ENCODE measurements around the gene NCEH1. TPM values are rescaled to one million over a fixed set of nuclear protein-coding genes. Genes with fewer than 3 reads are reported as not detected.

NCEH1 gene
- total RNA-seq (2021; ENCODE audit: unreplicated experiment), result 11.5 TPM
- 7.3 and 8.3 TPM in 2 replicates for polyA plus RNA-seq (2012)
- Bru-seq, nascent RNA, result percentile 72 among the genes with signal in this experiment
- BruChase-seq, experiment 1, labeled RNA remaining after a 6-hour chase, result percentile 61 among the genes with signal in this experiment
- percentile 62 among the genes with signal in this experiment for BruChase-seq, experiment 2, labeled RNA remaining after a 2-hour chase
- long read RNA-seq, full-length matches to known transcripts, result 3 of 3 reads
- long read RNA-seq, partial matches to known transcripts, result 0 of 3 reads
- long read RNA-seq, other reads (novel, unspliced or antisense), result 0 of 3 reads

GRCh38 chr3:172710664-172711453 lies at the start of gene NCEH1:
Gene NCEH1, minus strand, starts transcription at chr3:172711067. Its CDS starts 83 bp downstream, at chr3:172710984.
- peak; percentile 98 for DNase-seq (ENCODE audit: low read depth, low spot score)
- TSS peak; percentile 69 for BruUV-seq (replicated peaks)
- TF ChIP-seq EZH2 (IDR thresholded peaks at IDR 0.05) (no peak), ZNF274 (IDR thresholded peaks at IDR 0.05; ENCODE audit: low read depth, low read length) (no peak), JUND (IDR thresholded peaks at IDR 0.05) (peak; percentile 81), POLR2A (IDR thresholded peaks at IDR 0.05; ENCODE audit: borderline replicate concordance, extremely low read depth, insufficient read depth, insufficient read length) (peak; percentile 83), CBX3 (IDR thresholded peaks at IDR 0.05; ENCODE audit: low read depth) (peak; percentile 88), SP1 (IDR thresholded peaks at IDR 0.05; ENCODE audit: low read depth) (peak; percentile 83), MAX (IDR thresholded peaks at IDR 0.05) (peak; percentile 82), CEBPB (IDR thresholded peaks at IDR 0.05; ENCODE audit: low read depth) (peak; percentile 86), REST (IDR thresholded peaks at IDR 0.05; ENCODE audit: low read depth) (no peak), RAD21 (IDR thresholded peaks at IDR 0.05; ENCODE audit: low read depth) (peak; percentile 86), YY1 (IDR thresholded peaks at IDR 0.05; ENCODE audit: extremely low read depth, insufficient replicate concordance, low read depth, low read length) (peak; percentile 66), ELF1 (IDR thresholded peaks at IDR 0.05; ENCODE audit: borderline replicate concordance, low read depth) (no peak), FOSL1 (IDR thresholded peaks at IDR 0.05; ENCODE audit: low read depth) (peak; percentile 92), SIN3A (IDR thresholded peaks at IDR 0.05; ENCODE audit: low read depth) (peak; percentile 97), EGR1 (IDR thresholded peaks at IDR 0.05; ENCODE audit: low read depth) (no peak), POLR2AphosphoS5 (IDR thresholded peaks at IDR 0.05; ENCODE audit: low read depth, low read length) (peak; percentile 98), ZFX (IDR thresholded peaks at IDR 0.05) (no peak)
- TF ChIP-seq, protein P1, sequence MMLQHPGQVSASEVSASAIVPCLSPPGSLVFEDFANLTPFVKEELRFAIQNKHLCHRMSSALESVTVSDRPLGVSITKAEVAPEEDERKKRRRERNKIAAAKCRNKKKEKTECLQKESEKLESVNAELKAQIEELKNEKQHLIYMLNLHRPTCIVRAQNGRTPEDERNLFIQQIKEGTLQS (IDR thresholded peaks at IDR 0.05), result no peak
- TF ChIP-seq, protein P2, sequence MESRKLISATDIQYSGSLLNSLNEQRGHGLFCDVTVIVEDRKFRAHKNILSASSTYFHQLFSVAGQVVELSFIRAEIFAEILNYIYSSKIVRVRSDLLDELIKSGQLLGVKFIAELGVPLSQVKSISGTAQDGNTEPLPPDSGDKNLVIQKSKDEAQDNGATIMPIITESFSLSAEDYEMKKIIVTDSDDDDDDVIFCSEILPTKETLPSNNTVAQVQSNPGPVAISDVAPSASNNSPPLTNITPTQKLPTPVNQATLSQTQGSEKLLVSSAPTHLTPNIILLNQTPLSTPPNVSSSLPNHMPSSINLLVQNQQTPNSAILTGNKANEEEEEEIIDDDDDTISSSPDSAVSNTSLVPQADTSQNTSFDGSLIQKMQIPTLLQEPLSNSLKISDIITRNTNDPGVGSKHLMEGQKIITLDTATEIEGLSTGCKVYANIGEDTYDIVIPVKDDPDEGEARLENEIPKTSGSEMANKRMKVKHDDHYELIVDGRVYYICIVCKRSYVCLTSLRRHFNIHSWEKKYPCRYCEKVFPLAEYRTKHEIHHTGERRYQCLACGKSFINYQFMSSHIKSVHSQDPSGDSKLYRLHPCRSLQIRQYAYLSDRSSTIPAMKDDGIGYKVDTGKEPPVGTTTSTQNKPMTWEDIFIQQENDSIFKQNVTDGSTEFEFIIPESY (IDR thresholded peaks at IDR 0.05; ENCODE audit: extremely low read depth, insufficient replicate concordance, low read length), result peak; percentile 23

More at GRCh38 chr3:172710664-172711453, at the start of gene NCEH1:
- no peaks in the 10 kb centered on the region for H3K27me3 ChIP-seq (ENCODE audit: insufficient read depth, low read length)
- no peaks in the 10 kb centered on the region for H3K9me3 ChIP-seq (ENCODE audit: control insufficient read depth in 1 of 2, insufficient read depth in 1 of 2, low read depth in 1 of 2, low read length in 2 of 2)
- H3K79me2 ChIP-seq (ENCODE audit: insufficient read depth, low read length), result peaks cover 38% of the 10 kb centered on the region
- no peaks in the 10 kb centered on the region for H3K9me2 ChIP-seq (ENCODE audit: insufficient read depth)
- RAD21 ChIA-PET (ENCODE audit: low non-redundant PET in 1 of 2, low total read pairs in 2 of 2, uncharacterized antibody in 2 of 2, unreplicated experiment in 2 of 2), result no interaction called here
- peak; percentile 97 for ATAC-seq
- H3K36me3 ChIP-seq (ENCODE audit: control insufficient read depth in 1 of 2, insufficient read depth in 2 of 2, low read length in 2 of 2), result no peaks in the 10 kb centered on the region
- H3K4me2 ChIP-seq (ENCODE audit: low read length), result peak within 1 kb of the TSS; percentile 97
- intact Hi-C loops (cut with micrococcal nuclease), result loop anchor here (2.0 kb wide), 2 partner anchors 38 kb away; no protein-coding TSS in a partner anchor
- POLR2A ChIA-PET, result interaction anchor here (1.0 to 1.4 kb wide), 3 partner anchors 10 to 38 kb away, joined by 3 to 8 read pairs (median 4); no protein-coding TSS in a partner anchor
- H3K4me1 ChIP-seq (ENCODE audit: control insufficient read depth in 1 of 2, insufficient read depth in 2 of 2, low read length in 2 of 2), result peaks cover 15 to 27% of the 10 kb centered on the region in 2 experiments
- H3K4me3 ChIP-seq (replicated peaks in 1 of 2; ENCODE audit: low read depth in 1 of 2, low read length in 2 of 2), result peak within 1 kb of the TSS; percentile 62 to 91
- H3K9ac ChIP-seq (ENCODE audit: low read length), result peak within 1 kb of the TSS; percentile 83
- peak within 1 kb of the TSS; percentile 92 for H3K27ac ChIP-seq (ENCODE audit: low read depth, low read length)
- no peaks in the 10 kb centered on the region for H4K20me1 ChIP-seq (ENCODE audit: insufficient read depth)
- peak within 1 kb of the TSS; percentile 50 for H2AFZ ChIP-seq (ENCODE audit: low read depth, low read length, poor library complexity, severe bottlenecking)
- CTCF ChIA-PET, result interaction anchor here (0.8 to 1.9 kb wide), 5 partner anchors 13 to 44 kb away, joined by 3 to 15 read pairs (median 4); partner anchors contain the start of gene ECT2

Data from HCT116 (cell line).